Mesenchymal stem cell (in vitro differentiated cells and primary cell): ENCODE data around the gene TM4SF5.

Experiments used
- DNase-seq: peaks from one replicate; pipeline ENCODE4 v3.0.0-alpha.2; 2013
- H2AFZ ChIP-seq: one replicate; pipeline ENCODE4 v1.6.1; 2013; ENCODE audit warnings: low read depth, mild to moderate bottlenecking, control low read depth, inconsistent platforms, low read length, moderate library complexity
- H2AK5ac ChIP-seq: 2 replicates; pipeline ENCODE4 v1.6.1; 2013; ENCODE audit warnings: low read length, moderate library complexity, mild to moderate bottlenecking, inconsistent platforms; ENCODE audit not compliant: severe bottlenecking
- H2BK120ac ChIP-seq: one replicate; pipeline ENCODE4 v1.6.1; 2013; ENCODE audit warnings: low read depth, mild to moderate bottlenecking, inconsistent platforms, low read length, moderate library complexity
- H2BK12ac ChIP-seq, 2 experiments: one replicate each; pipeline ENCODE4 v1.6.1; 2013; ENCODE audit warnings: inconsistent platforms in 2 of 2, low read length in 2 of 2, mild to moderate bottlenecking in 2 of 2, moderate library complexity in 2 of 2, control low read depth in 1 of 2
- H2BK15ac ChIP-seq: one replicate; pipeline ENCODE4 v1.6.1; 2013; ENCODE audit warnings: mild to moderate bottlenecking, low read depth, inconsistent platforms; ENCODE audit not compliant: poor library complexity, severe bottlenecking
- H2BK5ac ChIP-seq: 2 replicates; pipeline ENCODE4 v1.6.1; 2013; ENCODE audit warnings: low read depth, mild to moderate bottlenecking, low read length, control low read depth, inconsistent platforms; ENCODE audit not compliant: poor library complexity, severe bottlenecking
- H3K14ac ChIP-seq, 2 experiments: one replicate each; pipeline ENCODE4 v1.6.1; 2013; ENCODE audit warnings: inconsistent platforms in 2 of 2, low read length in 2 of 2, control low read depth in 1 of 2, mild to moderate bottlenecking in 1 of 2, moderate library complexity in 1 of 2
- H3K18ac ChIP-seq, 2 experiments: one replicate each; pipeline ENCODE4 v1.6.1; 2013; ENCODE audit warnings: inconsistent platforms in 2 of 2, low read length in 2 of 2, control low read depth in 1 of 2, low read depth in 1 of 2, mild to moderate bottlenecking in 1 of 2
- H3K23ac ChIP-seq, 2 experiments: one replicate each; pipeline ENCODE4 v1.6.1; 2013; ENCODE audit warnings: inconsistent platforms in 2 of 2, low read length in 2 of 2, mild to moderate bottlenecking in 2 of 2, moderate library complexity in 2 of 2, control low read depth in 1 of 2
- H3K27ac ChIP-seq: 2 replicates; pipeline ENCODE4 v1.5.1; 2013; ENCODE audit warnings: mild to moderate bottlenecking, moderate library complexity, low read length, control low read depth, inconsistent platforms; ENCODE audit not compliant: poor library complexity, severe bottlenecking
- H3K27me3 ChIP-seq, 2 experiments: 2 replicates each; pipeline versions ENCODE4 v1.6.1 to v1.7.0; 2013; ENCODE audit warnings: low read length in 2 of 2, mild to moderate bottlenecking in 2 of 2, moderate library complexity in 2 of 2, control low read depth in 1 of 2, inconsistent platforms in 1 of 2; ENCODE audit not compliant: control insufficient read depth in 1 of 2, insufficient read depth in 1 of 2
- H3K36me3 ChIP-seq, 2 experiments: 2 replicates each; pipeline versions ENCODE4 v1.6.1 to v1.7.0; 2013; ENCODE audit warnings: low read length in 2 of 2, control low read depth in 1 of 2, inconsistent platforms in 1 of 2, low read depth in 1 of 2, mild to moderate bottlenecking in 1 of 2; ENCODE audit not compliant: insufficient read depth in 2 of 2, control insufficient read depth in 1 of 2
- H3K4ac ChIP-seq, 2 experiments: one replicate each; pipeline ENCODE4 v1.6.1; 2013; ENCODE audit warnings: inconsistent platforms in 2 of 2, low read length in 2 of 2, mild to moderate bottlenecking in 2 of 2, moderate library complexity in 2 of 2, control low read depth in 1 of 2, low read depth in 1 of 2
- H3K4me1 ChIP-seq: 2 replicates; pipeline ENCODE4 v1.6.1; 2013; ENCODE audit warnings: low read depth, low read length, control low read depth; ENCODE audit not compliant: control insufficient read depth, insufficient read depth
- H3K4me2 ChIP-seq: 2 replicates; pipeline ENCODE4 v1.6.1; 2013; ENCODE audit warnings: low read length, mild to moderate bottlenecking, inconsistent platforms; ENCODE audit not compliant: poor library complexity, severe bottlenecking
- H3K4me3 ChIP-seq, 2 experiments: 2 replicates each; pipeline versions ENCODE4 v1.5.1 to v1.7.0; 2013; ENCODE audit warnings: low read length in 2 of 2, mild to moderate bottlenecking in 2 of 2, control low read depth in 1 of 2, low read depth in 1 of 2; ENCODE audit not compliant: insufficient read depth in 1 of 2
- H3K79me1 ChIP-seq: replicated peaks from 2 replicates; pipeline ENCODE4 v1.6.1; 2013; ENCODE audit warnings: mild to moderate bottlenecking, control low read depth, low read length, inconsistent platforms; ENCODE audit not compliant: poor library complexity, severe bottlenecking
- H3K9ac ChIP-seq: 2 replicates; pipeline ENCODE4 v1.7.0; 2013; ENCODE audit warnings: mild to moderate bottlenecking, low read length, moderate library complexity
- H3K9me3 ChIP-seq: 2 replicates; pipeline ENCODE4 v1.7.0; 2013; ENCODE audit warnings: mild to moderate bottlenecking, low read length; ENCODE audit not compliant: control insufficient read depth
- H4K8ac ChIP-seq: one replicate; pipeline ENCODE4 v1.6.1; 2013; ENCODE audit warnings: inconsistent platforms, mild to moderate bottlenecking, low read length, moderate library complexity
- H4K91ac ChIP-seq: one replicate; pipeline ENCODE4 v1.6.1; 2013; ENCODE audit warnings: mild to moderate bottlenecking, low read length, inconsistent platforms
- WGBS: methylation state at CpG from one replicate; pipeline ENCODE4 v1.1.7; 2013; ENCODE audit warnings: mixed read lengths; 5-methylcytosine and 5-hydroxymethylcytosine counted together

TM4SF5 gene

DNA sequence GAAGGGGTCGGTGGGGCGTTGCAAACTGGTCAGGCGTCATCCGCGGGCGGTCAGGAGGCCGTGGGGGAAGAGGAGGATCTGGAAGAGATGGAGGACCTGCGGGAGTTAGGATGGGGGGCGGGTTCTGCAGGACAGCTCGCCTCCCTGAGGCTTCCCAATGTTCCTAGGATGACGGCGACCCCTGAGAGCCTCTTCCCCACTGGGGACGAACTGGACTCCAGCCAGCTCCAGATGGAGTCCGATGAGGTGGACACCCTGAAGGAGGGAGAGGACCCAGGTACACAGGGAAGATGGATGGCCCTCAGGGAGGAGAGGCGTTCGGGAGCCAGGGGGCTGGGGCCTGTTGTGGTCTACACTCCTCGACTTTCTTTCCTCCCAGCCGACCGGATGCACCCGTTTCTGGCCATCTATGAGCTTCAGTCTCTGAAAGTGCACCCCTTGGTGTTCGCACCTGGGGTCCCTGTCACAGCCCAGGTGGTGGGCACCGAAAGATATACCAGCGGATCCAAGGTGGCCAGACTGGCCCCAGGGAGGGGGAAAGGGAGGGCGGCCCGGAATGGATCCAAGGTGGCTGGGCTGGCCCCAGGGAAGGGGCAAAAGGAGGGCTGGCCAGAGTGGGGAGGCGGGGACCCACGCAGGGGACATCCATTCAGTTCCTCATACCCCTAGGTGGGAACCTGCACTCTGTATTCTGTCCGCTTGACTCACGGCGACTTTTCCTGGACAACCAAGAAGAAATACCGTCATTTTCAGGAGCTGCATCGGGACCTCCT, 36.1 kb downstream of the TM4SF5 start:
- H3K36me3 ChIP-seq, result peaks cover 24 to 28% of the 10 kb centered on the region in 2 experiments
- H3K27me3 ChIP-seq, result no peaks in the 10 kb centered on the region
- 40% methylated on average over 32 of the region's 32 CpGs for WGBS
- H2AFZ ChIP-seq, result no peak overlapping the region
- H3K14ac ChIP-seq, result no peak overlapping the region
- H3K4me3 ChIP-seq, result peak overlapping the region; percentile 83 to 86
- no peak for DNase-seq
- H3K9me3 ChIP-seq, result no peaks in the 10 kb centered on the region
- no peak overlapping the region for H2BK15ac ChIP-seq
- H2BK5ac ChIP-seq, result no peak overlapping the region
- no peak overlapping the region for H2BK12ac ChIP-seq
- H4K8ac ChIP-seq, result no peak overlapping the region
- peaks cover 8% of the 10 kb centered on the region for H3K4me1 ChIP-seq
- no peak overlapping the region for H3K23ac ChIP-seq
- H3K9ac ChIP-seq, result peak overlapping the region; percentile 80
- no peak overlapping the region for H3K18ac ChIP-seq
- no peak overlapping the region for H4K91ac ChIP-seq
- H3K27ac ChIP-seq, result no peak overlapping the region
- peak overlapping the region; percentile 42 for H3K4me2 ChIP-seq
- no peak overlapping the region for H3K4ac ChIP-seq
- no peak overlapping the region for H2AK5ac ChIP-seq
- no peak overlapping the region for H2BK120ac ChIP-seq
- H3K79me1 ChIP-seq, result peaks cover 29% of the 10 kb centered on the region

GRCh38 chr17:4808378-4808767, 36.7 kb downstream of the TM4SF5 start:
- no peaks in the 10 kb centered on the region for H3K9me3 ChIP-seq
- peaks cover 26 to 28% of the 10 kb centered on the region in 2 experiments for H3K36me3 ChIP-seq
- peaks cover 8% of the 10 kb centered on the region for H3K4me1 ChIP-seq
- no peak overlapping the region for H3K14ac ChIP-seq
- peaks cover 29% of the 10 kb centered on the region for H3K79me1 ChIP-seq
- no peaks in the 10 kb centered on the region for H3K27me3 ChIP-seq
- H3K9ac ChIP-seq, result peak overlapping the region; percentile 80
- no peak overlapping the region for H2AFZ ChIP-seq
- H3K4me3 ChIP-seq, result no peak overlapping the region
- H3K4ac ChIP-seq, result no peak overlapping the region
- no peak overlapping the region for H2AK5ac ChIP-seq
- WGBS, result 92% methylated on average over 5 of the region's 6 CpGs
- no peak overlapping the region for H2BK5ac ChIP-seq
- H2BK15ac ChIP-seq, result no peak overlapping the region
- no peak overlapping the region for H3K27ac ChIP-seq
- no peak overlapping the region for H4K8ac ChIP-seq
- H3K4me2 ChIP-seq, result no peak overlapping the region
- H3K23ac ChIP-seq, result no peak overlapping the region
- no peak overlapping the region for H2BK12ac ChIP-seq
- no peak for DNase-seq
- H2BK120ac ChIP-seq, result no peak overlapping the region
- H3K18ac ChIP-seq, result no peak overlapping the region
- H4K91ac ChIP-seq, result no peak overlapping the region

- WGBS, result 95% methylated on average over 13 of the region's 13 CpGs
- no peak overlapping the region for H2BK15ac ChIP-seq
- H3K18ac ChIP-seq, result no peak overlapping the region
- H3K4ac ChIP-seq, result no peak overlapping the region
- no peak overlapping the region for H3K23ac ChIP-seq
- H3K9ac ChIP-seq, result no peak overlapping the region
- no peak overlapping the region for H2BK120ac ChIP-seq
- no peak overlapping the region for H3K27ac ChIP-seq
- H3K14ac ChIP-seq, result no peak overlapping the region
- H4K91ac ChIP-seq, result no peak overlapping the region
- no peaks in the 10 kb centered on the region for H3K27me3 ChIP-seq
- H3K36me3 ChIP-seq, result peaks cover 42 to 45% of the 10 kb centered on the region in 2 experiments
- no peak overlapping the region for H2AFZ ChIP-seq
- no peak overlapping the region for H2BK12ac ChIP-seq
- H2AK5ac ChIP-seq, result no peak overlapping the region
- peaks cover 26% of the 10 kb centered on the region for H3K79me1 ChIP-seq
- no peak overlapping the region for H2BK5ac ChIP-seq
- DNase-seq, result no peak
- no peak overlapping the region for H3K4me3 ChIP-seq
- H3K4me1 ChIP-seq, result peaks cover 8% of the 10 kb centered on the region
- H4K8ac ChIP-seq, result no peak overlapping the region
- H3K9me3 ChIP-seq, result no peaks in the 10 kb centered on the region
- no peak overlapping the region for H3K4me2 ChIP-seq
Observed at GRCh38 chr17:4810696-4811290, 39.1 kb downstream of the TM4SF5 start.

DNA sequence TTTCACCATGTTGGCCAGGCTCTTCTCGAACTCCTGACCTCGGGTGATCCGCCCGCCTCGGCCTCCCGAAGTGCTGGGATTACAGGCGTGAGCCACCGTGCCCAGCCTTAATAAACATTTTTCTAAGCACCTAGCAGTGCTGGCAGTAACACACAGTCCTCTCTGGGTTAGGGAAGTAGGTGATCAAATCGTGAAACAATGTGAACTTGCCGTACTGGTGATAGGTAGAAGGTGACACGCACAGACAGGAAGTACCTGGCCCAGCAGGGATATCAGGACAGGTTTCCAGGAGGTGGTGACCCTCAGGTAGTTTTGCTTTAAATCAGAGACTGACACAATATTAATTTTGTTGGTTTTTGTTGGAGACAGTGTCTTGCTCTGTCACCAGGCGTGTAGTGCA, 39.8 kb downstream of the TM4SF5 start:
- no peak overlapping the region for H3K9ac ChIP-seq
- H2BK5ac ChIP-seq, result no peak overlapping the region
- H3K4me3 ChIP-seq, result no peak overlapping the region
- H3K9me3 ChIP-seq, result no peaks in the 10 kb centered on the region
- no peak overlapping the region for H2AK5ac ChIP-seq
- H3K4ac ChIP-seq, result no peak overlapping the region
- peaks cover 24% of the 10 kb centered on the region for H3K79me1 ChIP-seq
- no peak overlapping the region for H3K14ac ChIP-seq
- H3K18ac ChIP-seq, result no peak overlapping the region
- no peak for DNase-seq
- no peaks in the 10 kb centered on the region for H3K27me3 ChIP-seq
- peaks cover 47 to 52% of the 10 kb centered on the region in 2 experiments for H3K36me3 ChIP-seq
- H2BK120ac ChIP-seq, result no peak overlapping the region
- no peak overlapping the region for H3K27ac ChIP-seq
- 97% methylated on average over 12 of the region's 12 CpGs for WGBS
- H3K4me2 ChIP-seq, result no peak overlapping the region
- H4K91ac ChIP-seq, result no peak overlapping the region
- no peak overlapping the region for H2BK15ac ChIP-seq
- H3K4me1 ChIP-seq, result peaks cover 8% of the 10 kb centered on the region
- no peak overlapping the region for H4K8ac ChIP-seq
- H3K23ac ChIP-seq, result no peak overlapping the region
- no peak overlapping the region for H2BK12ac ChIP-seq
- H2AFZ ChIP-seq, result no peak overlapping the region
